ENCODE results near the gene KLHL29. TPM values are rescaled to one million over a fixed set of nuclear protein-coding genes. Genes with fewer than 3 reads are reported as not detected.

The KLHL29 gene
- total RNA-seq, 1 donor from 2014 or later = 2.6 TPM

- DNase-seq (ENCODE audit: low spot score) = no peak
These were observed 9.7 kb downstream of the KLHL29 start for GRCh38 chr2:23394700-23395099.

GRCh38 chr2:23397478-23397877 is 12.5 kb downstream of the KLHL29 start:
- no peak for DNase-seq (ENCODE audit: low spot score)

- no peak for DNase-seq (ENCODE audit: low spot score)
These were observed 14.8 kb downstream of the KLHL29 start for GRCh38 chr2:23399674-23400261.

GRCh38 chr2:23400703-23401102 is 15.7 kb downstream of the KLHL29 start:
- no peak for DNase-seq (ENCODE audit: low spot score)

- DNase-seq (ENCODE audit: low spot score) = no peak
These were observed 16.6 kb downstream of the KLHL29 start for GRCh38 chr2:23401427-23402204.

- no peak for DNase-seq (ENCODE audit: low spot score)
These were observed 17.3 kb downstream of the KLHL29 start for GRCh38 chr2:23402205-23402740.

GRCh38 chr2:23404426-23404825 is 19.4 kb downstream of the KLHL29 start:
- peak; percentile 85 for DNase-seq (ENCODE audit: low spot score)

GRCh38 chr2:23409248-23409647 is 24.3 kb downstream of the KLHL29 start:
- no peak for DNase-seq (ENCODE audit: low spot score)

GRCh38 chr2:23410596-23410995 is 25.6 kb downstream of the KLHL29 start:
- no peak for DNase-seq (ENCODE audit: low spot score)

- DNase-seq (ENCODE audit: low spot score) = no peak
These were observed 26.9 kb downstream of the KLHL29 start for GRCh38 chr2:23411752-23412431.

GRCh38 chr2:23412556-23413155 is 27.7 kb downstream of the KLHL29 start:
- DNase-seq (ENCODE audit: low spot score) = no peak

- no peak for DNase-seq (ENCODE audit: low spot score)
These were observed 28.7 kb downstream of the KLHL29 start for GRCh38 chr2:23413641-23414040.

- DNase-seq (ENCODE audit: low spot score) = no peak
These were observed 29.1 kb downstream of the KLHL29 start for GRCh38 chr2:23414106-23414505.

- DNase-seq (ENCODE audit: low spot score) = no peak
These were observed 29.9 kb downstream of the KLHL29 start for GRCh38 chr2:23414871-23415270.

GRCh38 chr2:23417310-23417709 is 32.3 kb downstream of the KLHL29 start:
- DNase-seq (ENCODE audit: low spot score) = no peak

- no peak for DNase-seq (ENCODE audit: low spot score)
These were observed 33.1 kb downstream of the KLHL29 start for GRCh38 chr2:23418056-23418455.

- DNase-seq (ENCODE audit: low spot score) = peak; percentile 60
These were observed 33.5 kb downstream of the KLHL29 start for GRCh38 chr2:23418461-23418911.

- no peak for DNase-seq (ENCODE audit: low spot score)
These were observed 34.5 kb downstream of the KLHL29 start for GRCh38 chr2:23419171-23420090.

GRCh38 chr2:23420091-23420839 is 35.3 kb downstream of the KLHL29 start:
- no peak for DNase-seq (ENCODE audit: low spot score)

GRCh38 chr2:23420840-23421476 is 36.0 kb downstream of the KLHL29 start:
- DNase-seq (ENCODE audit: low spot score) = no peak
